GM18861 (cell line): ENCODE measurements around the gene PA2G4.

Experiments used
- ATAC-seq: cut with Tn5 transposase; IDR thresholded peaks from one replicate; pipeline ENCODE4 v1.9.1; 2021; ENCODE audit not compliant: unreplicated experiment

The PA2G4 gene

DNA sequence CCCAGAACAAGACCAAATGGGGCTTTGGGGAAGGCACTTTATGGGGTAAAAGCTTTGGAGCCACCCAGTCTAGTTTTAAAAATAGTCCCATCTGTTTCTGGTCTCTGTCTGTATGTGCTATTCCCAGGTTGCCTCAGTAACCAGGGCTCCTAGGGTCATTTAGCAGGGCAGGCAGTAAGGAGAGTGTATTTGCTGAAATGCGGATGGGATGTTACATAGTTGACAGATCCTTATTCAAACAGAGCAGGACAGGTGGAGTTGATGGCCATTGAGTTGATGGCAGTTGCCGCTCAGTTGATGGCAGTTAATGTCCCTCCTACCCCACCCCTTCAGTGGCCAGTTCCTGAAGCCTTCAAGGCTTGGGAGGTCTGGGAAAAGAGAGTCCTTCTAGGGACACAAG, 18.3 kb downstream of the PA2G4 start:
- ATAC-seq = no peak

DNA sequence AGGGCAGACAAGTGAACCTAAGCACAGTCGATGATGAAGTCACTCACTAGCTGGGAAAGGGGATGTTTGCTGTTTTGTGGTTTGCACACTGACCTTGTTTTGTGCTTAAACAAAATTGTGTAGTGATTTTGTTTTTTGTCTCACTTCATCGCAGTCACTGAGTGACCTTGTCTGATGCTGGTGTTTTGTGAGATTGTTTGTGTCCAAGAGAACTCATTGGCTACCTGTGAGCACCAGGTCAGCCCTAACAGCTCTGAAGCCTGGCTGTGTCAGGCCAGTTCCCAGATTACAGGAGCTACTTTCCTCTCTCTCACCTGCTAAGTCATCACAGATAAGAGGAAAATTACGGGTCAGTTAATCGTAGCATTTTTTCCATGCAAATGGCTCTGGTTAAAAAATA, 19.8 kb downstream of the PA2G4 start:
- ATAC-seq = no peak

DNA sequence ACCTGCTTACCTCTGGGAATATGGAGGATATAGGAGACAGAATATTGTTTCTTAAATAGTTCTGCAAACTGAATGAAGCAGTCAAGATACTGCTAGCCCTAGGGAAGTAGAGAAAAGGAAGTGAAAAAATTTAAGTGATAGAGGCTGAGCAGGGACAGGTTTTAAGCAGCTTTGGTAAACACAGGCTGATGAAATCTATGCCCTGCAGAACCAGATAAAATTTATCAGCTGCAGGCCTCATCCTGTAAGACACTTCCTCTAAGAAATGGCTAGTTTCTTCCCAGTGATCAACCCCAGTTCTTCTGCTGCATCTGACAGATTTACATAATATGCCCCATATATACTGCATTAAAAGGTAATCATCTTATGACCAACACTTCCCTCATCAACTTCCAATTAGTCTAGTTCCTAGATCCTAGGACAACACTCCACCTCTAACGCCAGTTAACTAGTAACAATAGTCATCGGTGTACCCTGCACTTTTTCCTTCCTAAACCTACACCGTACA, 22.4 kb downstream of the PA2G4 start:
- ATAC-seq = no peak

DNA sequence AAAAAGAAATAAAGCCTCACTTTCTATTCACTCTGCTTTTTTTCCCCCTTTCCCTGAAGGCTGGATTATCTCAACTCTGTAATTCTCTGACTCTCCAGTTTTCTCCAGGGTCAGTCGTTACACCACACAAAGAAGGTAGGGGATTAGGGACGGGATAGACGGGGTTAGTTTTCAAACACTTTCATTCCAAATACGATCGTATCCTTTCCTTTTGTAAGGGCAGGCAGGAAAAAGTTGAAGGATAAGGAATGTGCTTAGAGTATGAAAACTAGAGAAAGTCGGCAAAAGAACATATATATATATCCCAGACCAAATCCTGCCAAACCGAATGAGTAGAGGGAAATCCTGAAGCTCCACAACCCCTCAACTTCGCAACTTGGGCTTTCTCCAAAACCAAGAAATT, 23.1 kb downstream of the PA2G4 start:
- ATAC-seq = no peak

DNA sequence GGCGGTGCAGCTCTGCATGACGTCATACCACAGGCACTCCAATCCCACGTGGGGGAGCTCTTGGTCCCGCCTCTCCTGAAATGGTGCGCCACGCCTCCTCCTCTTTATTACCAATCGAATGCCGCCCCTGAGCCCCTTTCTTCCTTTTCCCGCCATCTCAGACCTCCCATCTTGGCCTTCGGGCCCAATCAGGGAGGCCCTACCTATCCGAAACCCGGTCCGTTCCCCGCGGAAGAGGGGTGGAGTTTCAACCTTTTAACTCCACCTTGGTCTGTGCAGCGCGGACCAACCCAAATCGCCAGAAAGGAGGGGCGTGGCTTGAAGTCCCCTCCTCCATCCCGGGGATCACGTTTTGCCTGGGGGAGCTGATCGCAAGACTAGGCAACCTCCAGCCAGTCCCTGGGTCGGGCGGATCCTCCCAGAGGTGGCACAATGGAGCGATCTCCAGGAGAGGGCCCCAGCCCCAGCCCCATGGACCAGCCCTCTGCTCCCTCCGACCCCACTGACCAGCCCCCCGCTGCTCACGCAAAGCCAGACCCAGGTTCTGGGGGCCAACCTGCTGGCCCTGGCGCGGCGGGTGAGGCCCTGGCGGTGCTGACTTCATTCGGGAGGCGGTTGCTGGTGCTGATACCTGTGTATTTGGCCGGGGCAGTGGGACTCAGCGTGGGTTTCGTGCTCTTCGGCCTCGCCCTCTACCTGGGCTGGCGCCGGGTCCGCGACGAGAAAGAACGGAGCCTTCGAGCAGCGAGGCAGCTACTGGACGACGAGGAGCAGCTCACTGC, 23.7 kb downstream of the PA2G4 start, which contains the start of gene ESYT1:
Gene ESYT1 (plus strand): TSS at position 380 of the 782 bp plus-strand sequence. CDS start 53 bp downstream, at position 433.
- peak; percentile 84 for ATAC-seq

DNA sequence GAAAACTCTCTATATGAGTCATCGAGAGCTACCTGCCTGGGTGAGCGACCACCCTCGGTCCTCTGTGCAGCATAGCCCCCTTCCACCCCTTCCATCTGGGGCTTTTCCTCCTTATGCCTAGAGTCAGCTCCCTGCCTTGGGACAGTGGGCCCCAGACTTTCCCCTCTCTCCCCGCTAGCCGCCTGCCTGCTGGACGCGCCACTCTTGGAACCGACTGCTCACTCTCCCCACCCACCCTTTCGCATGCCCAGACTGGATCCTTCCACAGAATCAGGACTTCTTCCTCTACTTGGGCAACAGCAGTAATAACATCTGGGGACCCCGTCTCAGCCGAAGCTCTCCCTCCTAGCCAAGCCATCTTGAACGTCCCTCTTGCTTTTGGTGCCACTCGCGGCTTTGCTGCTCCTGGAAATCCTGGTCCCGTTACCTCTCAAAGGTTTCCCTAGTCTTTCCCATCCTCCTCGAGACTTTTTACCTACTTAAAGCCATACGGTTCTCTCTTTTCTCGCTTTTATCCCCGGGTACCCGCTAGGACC, 24.4 kb downstream of the PA2G4 start:
- ATAC-seq = no peak

DNA sequence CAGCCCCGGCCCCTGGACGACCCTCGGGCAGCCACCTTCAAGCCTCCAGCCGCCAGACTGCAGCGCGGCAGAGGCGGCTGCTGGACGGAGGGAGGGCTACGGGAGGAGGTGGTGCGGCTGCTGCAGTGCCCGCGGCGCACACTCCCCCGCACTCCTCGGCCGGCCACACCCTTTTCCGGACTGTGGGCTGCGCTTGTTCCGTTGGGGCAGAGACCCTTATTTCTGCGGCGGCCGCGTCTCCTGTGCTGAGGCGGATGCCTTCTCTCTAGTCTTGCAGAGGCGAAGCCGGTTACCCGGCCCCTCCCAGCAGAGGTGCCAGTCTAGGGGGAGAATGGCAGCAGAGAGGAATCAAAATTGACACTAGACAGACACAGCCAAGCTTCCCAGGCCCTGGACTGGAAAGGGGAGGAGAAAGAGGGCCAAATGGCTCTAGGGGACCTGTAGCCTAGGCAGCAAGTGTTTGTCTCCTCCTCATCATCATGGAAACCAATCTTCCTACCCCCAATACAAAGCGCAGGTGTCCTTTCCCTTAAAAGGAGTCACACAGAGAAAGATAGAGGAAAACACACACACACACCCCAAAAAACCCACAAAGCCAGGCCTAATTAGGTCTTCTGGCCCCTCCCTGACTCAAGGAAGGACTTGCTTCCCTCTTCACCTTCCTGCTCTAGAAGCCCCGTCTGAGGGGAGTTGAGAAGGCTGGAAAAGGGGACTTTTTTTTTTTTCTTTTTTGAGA, 25.0 kb downstream of the PA2G4 start:
- ATAC-seq = no peak

DNA sequence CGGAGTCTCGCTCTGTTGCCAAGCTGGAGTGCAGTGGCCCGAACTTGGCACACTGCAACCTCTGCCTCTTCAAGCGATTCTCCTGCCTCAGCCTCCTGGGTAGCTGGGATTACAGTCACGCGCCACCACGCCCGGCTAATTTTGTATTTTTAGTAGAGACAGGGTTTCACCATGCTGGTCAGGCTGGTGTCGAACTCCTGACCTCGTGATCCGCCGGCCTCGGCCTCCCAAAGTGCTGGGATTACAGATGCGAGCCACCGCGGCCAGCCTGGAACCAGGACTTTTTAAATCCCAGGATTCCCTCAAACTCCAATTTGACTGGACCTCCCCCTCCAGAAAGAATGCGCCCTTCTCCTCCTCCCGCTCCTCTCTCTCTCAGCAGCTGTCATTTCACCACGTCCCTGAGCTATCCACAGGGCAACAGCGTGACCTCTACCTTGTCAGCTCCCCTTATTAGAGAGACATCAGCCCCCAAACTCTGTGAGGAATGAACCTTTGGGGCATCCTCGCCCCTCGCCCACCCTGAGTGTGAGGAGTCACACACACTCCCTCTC, 25.7 kb downstream of the PA2G4 start:
- ATAC-seq = no peak

DNA sequence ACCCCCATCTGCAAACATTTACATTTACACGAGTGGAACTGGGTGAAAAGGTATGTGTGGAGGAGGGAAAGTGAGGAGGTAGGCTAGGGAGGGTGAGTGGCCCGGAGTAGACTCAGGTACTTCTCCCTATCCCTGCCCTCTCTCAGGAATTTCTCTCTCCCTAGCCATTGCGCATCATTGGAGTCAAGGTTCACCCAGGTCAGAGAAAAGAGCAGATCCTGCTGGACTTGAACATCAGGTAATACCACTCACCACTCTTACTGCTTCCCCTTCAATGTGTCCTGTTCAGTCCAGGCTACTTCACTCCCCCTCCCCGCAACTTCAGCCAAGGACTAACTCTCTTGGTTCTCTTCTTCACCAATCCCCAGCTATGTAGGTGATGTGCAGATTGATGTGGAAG, 26.5 kb downstream of the PA2G4 start:
- no peak for ATAC-seq

DNA sequence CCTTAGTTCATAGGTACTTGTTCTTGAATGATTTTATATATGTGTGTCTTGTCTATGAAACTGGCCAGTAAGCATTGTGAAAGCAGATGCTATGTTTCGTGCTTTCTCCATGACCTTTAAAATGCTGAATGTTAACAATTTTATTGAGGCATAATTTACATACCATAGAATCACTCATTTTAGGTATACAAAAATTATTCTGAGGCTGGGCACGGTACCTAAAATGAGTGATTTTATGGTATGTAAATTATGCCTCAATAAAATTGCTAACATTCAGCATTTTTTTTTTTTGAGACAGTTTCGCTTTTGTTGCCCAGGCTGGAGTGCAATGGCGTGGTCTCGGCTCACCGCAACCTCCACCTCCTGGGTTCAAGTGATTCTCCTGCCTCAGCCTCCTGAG, 30.5 kb downstream of the PA2G4 start:
- ATAC-seq = no peak

DNA sequence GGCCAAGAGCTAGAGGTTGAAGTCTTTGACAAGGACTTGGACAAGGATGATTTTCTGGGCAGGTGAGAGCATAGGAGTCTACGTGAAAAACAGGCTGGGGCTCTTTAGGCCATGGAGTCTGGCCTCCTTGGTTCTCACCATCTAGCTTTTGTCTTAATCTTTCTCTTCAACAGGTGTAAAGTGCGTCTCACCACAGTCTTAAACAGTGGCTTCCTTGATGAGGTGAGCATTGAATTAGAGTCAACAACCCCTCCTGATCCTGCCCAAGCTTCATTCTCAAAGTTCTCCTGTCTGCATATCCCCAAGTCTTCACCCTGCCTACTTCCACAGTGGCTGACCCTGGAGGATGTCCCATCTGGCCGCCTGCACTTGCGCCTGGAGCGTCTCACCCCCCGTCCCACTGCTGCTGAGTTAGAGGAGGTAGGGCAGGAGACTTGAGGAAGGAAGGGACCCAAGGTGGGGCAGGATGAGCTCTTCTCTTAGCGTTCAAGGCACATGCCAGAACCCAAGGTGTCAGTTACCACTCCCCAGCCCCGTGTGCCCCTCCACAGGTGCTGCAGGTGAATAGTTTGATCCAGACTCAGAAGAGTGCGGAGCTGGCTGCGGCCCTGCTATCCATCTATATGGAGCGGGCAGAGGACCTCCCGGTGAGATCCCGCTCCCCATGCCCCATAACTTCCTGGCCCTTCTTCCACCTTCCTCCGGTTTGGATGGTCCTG, 33.7 kb downstream of the PA2G4 start:
- ATAC-seq = no peak

DNA sequence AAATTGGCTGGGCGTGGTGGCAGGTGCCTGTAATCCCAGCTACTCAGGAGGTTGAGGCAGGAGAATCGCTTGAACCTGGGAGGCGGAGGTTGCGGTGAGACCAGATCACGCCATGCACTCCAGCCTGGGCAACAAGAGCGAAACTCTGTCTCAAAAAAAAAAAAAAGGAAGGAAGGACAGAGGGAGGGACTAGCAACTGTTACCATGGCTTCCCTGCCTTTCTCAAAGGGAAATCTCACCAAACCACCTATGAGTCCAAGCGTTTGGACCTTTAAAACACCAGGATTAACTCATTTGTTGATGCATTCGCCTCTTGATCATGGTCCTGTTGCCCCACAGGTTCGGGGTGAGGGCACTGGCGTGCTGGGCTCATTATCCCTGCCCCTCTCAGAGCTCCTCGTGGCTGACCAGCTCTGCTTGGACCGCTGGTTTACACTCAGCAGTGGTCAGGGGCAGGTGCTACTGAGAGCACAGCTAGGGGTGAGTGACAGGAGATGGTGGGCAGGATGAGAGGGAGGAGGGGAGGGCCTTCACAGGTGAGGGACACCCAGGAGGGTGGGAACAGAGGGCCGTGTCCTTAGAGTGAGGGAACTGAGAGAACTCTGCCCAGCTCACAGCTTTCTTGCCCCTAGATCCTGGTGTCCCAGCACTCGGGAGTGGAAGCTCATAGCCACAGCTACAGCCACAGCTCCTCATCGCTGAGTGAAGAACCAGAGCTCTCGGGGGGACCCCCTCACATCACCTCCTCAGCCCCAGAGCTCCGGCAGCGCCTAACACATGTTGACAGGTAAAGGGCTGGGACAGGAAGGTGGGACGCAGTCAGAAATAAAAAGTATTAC, 37.8 kb downstream of the PA2G4 start:
- ATAC-seq = no peak

DNA sequence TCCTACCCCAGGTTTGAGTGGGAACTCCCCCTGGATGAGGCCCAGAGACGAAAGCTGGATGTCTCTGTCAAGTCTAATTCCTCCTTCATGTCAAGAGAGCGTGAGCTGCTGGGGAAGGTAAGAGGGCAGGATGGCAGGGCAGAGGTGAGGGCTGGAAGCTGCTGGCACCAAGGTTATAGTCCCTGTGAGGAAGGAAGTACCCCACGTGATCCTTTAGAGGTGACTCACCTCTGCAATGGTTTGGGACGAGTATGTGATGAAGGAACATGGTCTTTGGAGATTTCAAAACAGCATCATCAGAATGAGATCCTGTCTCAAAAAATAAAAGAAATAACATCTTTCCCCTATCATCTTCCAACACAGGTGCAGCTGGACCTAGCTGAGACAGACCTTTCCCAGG, 38.9 kb downstream of the PA2G4 start:
- ATAC-seq = no peak

DNA sequence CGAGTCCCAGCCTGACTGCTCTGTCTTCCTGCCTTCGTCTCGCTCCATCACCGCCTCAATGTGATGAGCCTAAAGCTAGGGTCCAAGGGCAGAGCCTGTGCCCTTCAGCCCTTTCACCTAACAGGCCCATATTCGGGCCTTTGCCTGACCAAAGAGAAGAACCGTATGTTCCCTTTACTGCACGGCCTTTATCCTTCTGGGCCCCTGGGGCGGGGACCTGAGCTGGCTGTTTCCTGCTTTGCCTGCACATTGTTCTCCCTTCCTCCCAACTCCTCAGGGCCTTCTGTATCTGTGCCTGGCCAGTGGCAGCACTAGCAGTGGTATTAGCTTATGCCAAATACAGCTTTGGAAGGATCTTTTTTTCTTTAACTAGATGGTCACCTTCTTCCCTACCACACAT, 39.5 kb downstream of the PA2G4 start:
- no peak for ATAC-seq

DNA sequence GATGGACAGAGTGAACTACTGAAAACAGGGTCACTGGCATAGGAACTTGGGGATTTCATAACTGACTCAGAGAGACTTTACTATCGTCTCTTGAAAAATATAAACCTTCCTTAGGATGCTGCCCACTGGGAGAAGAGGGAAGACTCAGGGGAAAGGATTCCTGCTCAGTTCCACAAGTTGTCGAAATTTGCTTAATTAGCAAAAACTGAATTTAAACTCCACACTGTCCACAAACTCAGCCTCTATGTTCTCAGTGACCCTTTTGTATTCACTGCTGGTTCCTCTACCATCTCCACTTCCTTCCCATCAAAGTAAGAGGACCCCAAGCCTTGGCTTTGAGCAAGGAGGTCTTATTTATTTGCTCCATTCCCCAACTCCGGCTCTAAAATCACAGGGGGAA, 40.9 kb downstream of the PA2G4 start:
- ATAC-seq = no peak

DNA sequence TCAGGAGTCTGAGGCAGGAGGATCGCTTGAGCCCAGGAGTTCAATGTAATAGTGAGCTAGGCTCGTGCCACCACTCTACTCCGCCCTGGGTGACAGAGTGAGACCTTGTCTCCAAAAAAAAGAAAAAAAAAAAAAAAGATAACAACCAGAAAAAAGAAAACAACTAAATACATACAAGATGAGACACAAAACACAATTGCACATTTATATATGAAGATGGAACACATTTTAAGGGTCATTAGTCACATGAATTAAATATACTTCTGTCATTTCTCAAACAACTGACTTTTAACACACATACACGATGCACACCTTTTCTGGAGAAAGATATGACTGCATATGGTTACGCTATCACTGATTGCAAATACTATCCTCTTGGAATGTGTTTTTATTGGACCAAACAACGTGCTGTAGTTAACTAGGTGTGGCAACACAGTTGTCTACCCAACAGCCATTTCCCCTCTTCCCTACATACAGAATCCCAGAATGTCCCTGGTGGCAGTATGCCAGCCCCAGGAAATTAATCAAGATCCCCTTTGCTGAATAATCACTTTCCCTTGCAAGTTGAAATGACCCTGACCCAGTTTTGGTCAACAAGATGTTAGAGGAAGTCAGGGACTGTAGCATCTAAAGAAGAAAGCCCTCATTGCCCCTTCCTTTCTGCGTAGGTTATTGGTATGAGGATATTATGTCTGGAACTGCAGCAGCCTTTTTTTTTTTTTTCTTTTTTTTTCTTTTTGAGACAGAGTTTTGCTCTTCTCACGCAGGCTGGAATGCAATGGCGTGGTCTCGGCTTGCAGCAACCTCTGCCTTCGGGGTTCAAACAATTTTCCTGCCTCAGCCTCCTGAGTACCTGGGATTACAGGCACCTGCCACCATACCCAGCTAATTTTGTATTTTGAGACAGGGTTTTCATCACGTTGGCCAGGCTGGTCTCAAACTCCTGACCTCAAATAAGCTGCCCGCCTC, 42.4 kb downstream of the PA2G4 start:
- no peak for ATAC-seq

DNA sequence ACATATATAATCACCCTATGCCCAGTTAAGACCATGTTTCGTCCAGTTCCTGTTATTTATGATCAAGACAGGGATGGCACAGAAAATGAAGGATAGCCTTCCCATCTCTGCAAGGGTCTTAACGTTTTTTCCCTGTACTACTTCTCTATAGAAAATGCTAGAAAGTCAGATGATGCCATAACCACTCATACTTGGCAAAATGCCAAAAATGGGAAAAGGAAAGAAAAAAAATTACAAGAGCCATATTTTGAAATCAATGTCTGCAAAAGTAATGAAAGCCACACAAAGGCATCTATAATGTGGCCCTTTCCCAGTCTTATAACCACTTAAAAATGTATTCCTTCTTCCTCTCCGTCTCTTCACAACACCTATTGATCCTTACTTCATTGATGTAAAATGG, 46.2 kb downstream of the PA2G4 start:
- ATAC-seq = no peak

DNA sequence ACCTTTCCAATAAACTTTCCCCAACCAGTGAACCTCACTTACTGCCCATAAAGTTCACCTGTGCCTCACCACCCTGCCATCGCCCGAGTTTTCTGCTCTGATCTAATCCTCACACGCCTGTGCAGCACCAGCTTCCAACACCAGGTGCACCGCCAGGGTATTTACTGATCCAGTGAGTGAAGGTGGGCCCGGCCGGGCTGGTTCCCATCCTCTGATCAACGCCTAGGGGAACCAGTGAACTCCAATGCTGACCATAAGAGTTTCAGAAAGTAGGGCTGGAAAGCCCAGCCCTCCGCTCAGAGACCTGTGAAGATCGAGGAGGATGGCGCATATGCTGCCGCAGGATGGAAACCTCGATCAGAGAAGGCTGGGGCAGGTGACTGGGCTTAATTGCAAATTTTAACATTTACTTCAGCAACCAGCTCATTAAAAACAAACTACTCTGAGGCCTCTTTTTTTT, 47.3 kb downstream of the PA2G4 start:
- peak; percentile 45 for ATAC-seq
